ENCODE measurements around the gene BFAR. TPM values are rescaled to one million over a fixed set of nuclear protein-coding genes. Genes with fewer than 3 reads are reported as not detected.

The BFAR gene
- total and polyA plus RNA-seq, 2 of the 8 experiments (the other 6 are each of a cell fraction or from before 2014, with no cell fraction given) = 56.9 to 78.2 TPM

DNA sequence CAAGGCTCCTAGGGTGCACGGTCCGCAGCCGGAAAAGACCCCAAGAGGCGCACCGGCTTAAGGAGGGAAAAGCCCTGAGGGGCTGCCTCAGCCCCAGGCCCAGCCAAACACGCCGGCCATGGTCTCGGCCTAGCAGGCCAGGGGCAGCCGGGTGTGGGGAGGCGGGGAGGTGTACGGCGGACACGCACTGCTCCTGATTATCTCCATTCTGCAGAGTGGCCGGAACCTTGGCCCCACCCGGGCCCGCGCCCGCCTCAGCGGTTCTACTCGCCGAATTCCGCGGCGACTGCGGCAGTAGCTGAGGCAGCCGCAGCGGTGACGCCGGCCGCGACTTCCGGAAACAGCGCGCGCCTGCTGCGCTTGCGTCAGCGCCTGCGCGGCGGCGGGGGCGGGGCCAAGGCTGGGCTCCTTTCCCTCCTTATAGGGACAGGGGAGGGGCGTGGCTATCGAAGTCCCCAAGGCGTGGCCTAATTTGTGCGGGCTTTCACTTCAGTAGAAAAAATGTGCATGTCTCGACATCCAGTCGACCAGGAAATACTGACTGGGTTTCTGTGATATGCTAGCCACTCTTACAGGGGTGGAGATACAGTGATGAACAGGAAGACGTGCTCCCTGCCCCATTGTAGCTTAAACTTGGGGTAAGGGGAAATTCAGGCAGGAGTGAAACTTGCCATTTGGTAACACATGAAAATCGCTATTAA is 2.7 kb upstream of the BFAR start, which contains the start of gene PARN (continued):
- TF ChIP-seq, protein P1, sequence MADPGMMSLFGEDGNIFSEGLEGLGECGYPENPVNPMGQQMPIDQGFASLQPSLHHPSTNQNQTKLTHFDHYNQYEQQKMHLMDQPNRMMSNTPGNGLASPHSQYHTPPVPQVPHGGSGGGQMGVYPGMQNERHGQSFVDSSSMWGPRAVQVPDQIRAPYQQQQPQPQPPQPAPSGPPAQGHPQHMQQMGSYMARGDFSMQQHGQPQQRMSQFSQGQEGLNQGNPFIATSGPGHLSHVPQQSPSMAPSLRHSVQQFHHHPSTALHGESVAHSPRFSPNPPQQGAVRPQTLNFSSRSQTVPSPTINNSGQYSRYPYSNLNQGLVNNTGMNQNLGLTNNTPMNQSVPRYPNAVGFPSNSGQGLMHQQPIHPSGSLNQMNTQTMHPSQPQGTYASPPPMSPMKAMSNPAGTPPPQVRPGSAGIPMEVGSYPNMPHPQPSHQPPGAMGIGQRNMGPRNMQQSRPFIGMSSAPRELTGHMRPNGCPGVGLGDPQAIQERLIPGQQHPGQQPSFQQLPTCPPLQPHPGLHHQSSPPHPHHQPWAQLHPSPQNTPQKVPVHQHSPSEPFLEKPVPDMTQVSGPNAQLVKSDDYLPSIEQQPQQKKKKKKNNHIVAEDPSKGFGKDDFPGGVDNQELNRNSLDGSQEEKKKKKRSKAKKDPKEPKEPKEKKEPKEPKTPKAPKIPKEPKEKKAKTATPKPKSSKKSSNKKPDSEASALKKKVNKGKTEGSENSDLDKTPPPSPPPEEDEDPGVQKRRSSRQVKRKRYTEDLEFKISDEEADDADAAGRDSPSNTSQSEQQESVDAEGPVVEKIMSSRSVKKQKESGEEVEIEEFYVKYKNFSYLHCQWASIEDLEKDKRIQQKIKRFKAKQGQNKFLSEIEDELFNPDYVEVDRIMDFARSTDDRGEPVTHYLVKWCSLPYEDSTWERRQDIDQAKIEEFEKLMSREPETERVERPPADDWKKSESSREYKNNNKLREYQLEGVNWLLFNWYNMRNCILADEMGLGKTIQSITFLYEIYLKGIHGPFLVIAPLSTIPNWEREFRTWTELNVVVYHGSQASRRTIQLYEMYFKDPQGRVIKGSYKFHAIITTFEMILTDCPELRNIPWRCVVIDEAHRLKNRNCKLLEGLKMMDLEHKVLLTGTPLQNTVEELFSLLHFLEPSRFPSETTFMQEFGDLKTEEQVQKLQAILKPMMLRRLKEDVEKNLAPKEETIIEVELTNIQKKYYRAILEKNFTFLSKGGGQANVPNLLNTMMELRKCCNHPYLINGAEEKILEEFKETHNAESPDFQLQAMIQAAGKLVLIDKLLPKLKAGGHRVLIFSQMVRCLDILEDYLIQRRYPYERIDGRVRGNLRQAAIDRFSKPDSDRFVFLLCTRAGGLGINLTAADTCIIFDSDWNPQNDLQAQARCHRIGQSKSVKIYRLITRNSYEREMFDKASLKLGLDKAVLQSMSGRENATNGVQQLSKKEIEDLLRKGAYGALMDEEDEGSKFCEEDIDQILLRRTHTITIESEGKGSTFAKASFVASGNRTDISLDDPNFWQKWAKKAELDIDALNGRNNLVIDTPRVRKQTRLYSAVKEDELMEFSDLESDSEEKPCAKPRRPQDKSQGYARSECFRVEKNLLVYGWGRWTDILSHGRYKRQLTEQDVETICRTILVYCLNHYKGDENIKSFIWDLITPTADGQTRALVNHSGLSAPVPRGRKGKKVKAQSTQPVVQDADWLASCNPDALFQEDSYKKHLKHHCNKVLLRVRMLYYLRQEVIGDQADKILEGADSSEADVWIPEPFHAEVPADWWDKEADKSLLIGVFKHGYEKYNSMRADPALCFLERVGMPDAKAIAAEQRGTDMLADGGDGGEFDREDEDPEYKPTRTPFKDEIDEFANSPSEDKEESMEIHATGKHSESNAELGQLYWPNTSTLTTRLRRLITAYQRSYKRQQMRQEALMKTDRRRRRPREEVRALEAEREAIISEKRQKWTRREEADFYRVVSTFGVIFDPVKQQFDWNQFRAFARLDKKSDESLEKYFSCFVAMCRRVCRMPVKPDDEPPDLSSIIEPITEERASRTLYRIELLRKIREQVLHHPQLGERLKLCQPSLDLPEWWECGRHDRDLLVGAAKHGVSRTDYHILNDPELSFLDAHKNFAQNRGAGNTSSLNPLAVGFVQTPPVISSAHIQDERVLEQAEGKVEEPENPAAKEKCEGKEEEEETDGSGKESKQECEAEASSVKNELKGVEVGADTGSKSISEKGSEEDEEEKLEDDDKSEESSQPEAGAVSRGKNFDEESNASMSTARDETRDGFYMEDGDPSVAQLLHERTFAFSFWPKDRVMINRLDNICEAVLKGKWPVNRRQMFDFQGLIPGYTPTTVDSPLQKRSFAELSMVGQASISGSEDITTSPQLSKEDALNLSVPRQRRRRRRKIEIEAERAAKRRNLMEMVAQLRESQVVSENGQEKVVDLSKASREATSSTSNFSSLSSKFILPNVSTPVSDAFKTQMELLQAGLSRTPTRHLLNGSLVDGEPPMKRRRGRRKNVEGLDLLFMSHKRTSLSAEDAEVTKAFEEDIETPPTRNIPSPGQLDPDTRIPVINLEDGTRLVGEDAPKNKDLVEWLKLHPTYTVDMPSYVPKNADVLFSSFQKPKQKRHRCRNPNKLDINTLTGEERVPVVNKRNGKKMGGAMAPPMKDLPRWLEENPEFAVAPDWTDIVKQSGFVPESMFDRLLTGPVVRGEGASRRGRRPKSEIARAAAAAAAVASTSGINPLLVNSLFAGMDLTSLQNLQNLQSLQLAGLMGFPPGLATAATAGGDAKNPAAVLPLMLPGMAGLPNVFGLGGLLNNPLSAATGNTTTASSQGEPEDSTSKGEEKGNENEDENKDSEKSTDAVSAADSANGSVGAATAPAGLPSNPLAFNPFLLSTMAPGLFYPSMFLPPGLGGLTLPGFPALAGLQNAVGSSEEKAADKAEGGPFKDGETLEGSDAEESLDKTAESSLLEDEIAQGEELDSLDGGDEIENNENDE (IDR thresholded peaks at IDR 0.05; ENCODE audit: insufficient replicate concordance, low read length) = no peak
- no peak for TF ChIP-seq SAP30 (IDR thresholded peaks at IDR 0.05; ENCODE audit: insufficient read depth, insufficient replicate concordance, low read length)
- TF ChIP-seq, protein P2, sequence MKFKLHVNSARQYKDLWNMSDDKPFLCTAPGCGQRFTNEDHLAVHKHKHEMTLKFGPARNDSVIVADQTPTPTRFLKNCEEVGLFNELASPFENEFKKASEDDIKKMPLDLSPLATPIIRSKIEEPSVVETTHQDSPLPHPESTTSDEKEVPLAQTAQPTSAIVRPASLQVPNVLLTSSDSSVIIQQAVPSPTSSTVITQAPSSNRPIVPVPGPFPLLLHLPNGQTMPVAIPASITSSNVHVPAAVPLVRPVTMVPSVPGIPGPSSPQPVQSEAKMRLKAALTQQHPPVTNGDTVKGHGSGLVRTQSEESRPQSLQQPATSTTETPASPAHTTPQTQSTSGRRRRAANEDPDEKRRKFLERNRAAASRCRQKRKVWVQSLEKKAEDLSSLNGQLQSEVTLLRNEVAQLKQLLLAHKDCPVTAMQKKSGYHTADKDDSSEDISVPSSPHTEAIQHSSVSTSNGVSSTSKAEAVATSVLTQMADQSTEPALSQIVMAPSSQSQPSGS (IDR thresholded peaks at IDR 0.05; ENCODE audit: low read length) = peak; percentile 27; the same call in 1 of the 2 replicates
- TF ChIP-seq TEAD4 (IDR thresholded peaks at IDR 0.05; ENCODE audit: low read depth, low read length) = peak; percentile 72; the same call in 1 of the 2 replicates
- TF ChIP-seq SIN3A (conservative IDR thresholded peaks at IDR 0.05 in 1 of 2, IDR thresholded peaks at IDR 0.05 in 1 of 2; ENCODE audit: low read depth in 1 of 2, low read length in 2 of 2) = peak; percentile 66 to 73; a peak in 2 of 4 replicates
- peak; percentile 77 for TF ChIP-seq NRF1 (IDR thresholded peaks at IDR 0.05; ENCODE audit: low read depth, low read length)
- no peak for TF ChIP-seq POU5F1 (IDR thresholded peaks at IDR 0.05; ENCODE audit: low read depth, low read length)
